NT2/D1 (cell line): ENCODE results near the gene AKAP5.

Experiments used
- DNase-seq: peaks from one replicate; pipeline ENCODE4 v3.0.0-alpha.2; 2011; ENCODE audit warnings: low read depth, low spot score
- H3K27me3 ChIP-seq: 2 replicates; pipeline ENCODE4 v1.6.0; 2011; ENCODE audit warnings: mild to moderate bottlenecking; ENCODE audit not compliant: insufficient read length, insufficient read depth
- H3K36me3 ChIP-seq: 2 replicates; pipeline ENCODE4 v1.6.1; 2011; ENCODE audit warnings: mild to moderate bottlenecking, low read length, mixed read lengths; ENCODE audit not compliant: insufficient read depth, insufficient read length
- H3K4me1 ChIP-seq: 2 replicates; pipeline ENCODE4 v1.5.1; 2011; ENCODE audit not compliant: insufficient read depth, insufficient read length
- H3K4me3 ChIP-seq: 2 replicates; pipeline ENCODE4 v1.5.1; 2011; ENCODE audit warnings: low read depth; ENCODE audit not compliant: insufficient read length
- H3K9ac ChIP-seq: 2 replicates; pipeline ENCODE4 v1.6.0; 2011; ENCODE audit warnings: low read depth; ENCODE audit not compliant: insufficient read length
- H3K9me3 ChIP-seq: 2 replicates; pipeline ENCODE4 v1.5.1; 2011; ENCODE audit warnings: mild to moderate bottlenecking, low read length; ENCODE audit not compliant: insufficient read depth
- SUZ12 ChIP-seq: IDR thresholded peaks from 2 replicates; pipeline ENCODE4 v1.6.1; 2011; ENCODE audit not compliant: insufficient read length, insufficient read depth; ENCODE audit errors: extremely low read depth
- YY1 ChIP-seq: IDR thresholded peaks from 2 replicates; pipeline ENCODE4 v1.6.1; 2011; ENCODE audit not compliant: insufficient read length, insufficient read depth
- ZNF274 ChIP-seq: IDR thresholded peaks from 2 replicates; pipeline ENCODE4 v1.6.1; 2011; ENCODE audit warnings: mild to moderate bottlenecking, low read depth, low read length

The AKAP5 gene

DNA sequence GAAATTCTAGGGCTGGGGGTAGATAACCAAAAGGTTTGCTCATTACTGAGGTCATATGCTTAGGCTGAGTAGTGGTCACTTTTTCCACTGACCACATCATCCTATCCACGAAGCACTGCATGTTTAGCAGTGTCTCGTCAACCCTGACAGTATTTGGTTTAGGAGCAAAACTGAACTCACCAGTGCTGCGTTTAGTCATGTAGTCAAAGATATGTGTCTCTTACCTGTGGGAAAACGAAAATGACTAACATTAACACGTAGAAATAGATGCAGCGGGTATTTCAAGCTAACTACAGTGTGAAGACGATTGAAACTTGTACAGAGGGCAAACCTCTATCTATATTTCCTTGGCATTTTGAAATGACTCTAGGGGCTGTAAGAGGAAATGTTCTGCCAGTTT, 42.5 kb upstream of the AKAP5 start:
- H3K36me3 ChIP-seq = peaks cover 88% of the 10 kb centered on the region
- no peaks in the 10 kb centered on the region for H3K9me3 ChIP-seq
- no peak for DNase-seq
- no peaks in the 10 kb centered on the region for H3K4me1 ChIP-seq
- no peak overlapping the region for H3K4me3 ChIP-seq
- no peaks in the 10 kb centered on the region for H3K27me3 ChIP-seq
- no peak overlapping the region for H3K9ac ChIP-seq
- TF ChIP-seq YY1 = no peak
- no peak for TF ChIP-seq ZNF274
- no peak for TF ChIP-seq SUZ12

GRCh38 chr14:64423987-64424386, 41.3 kb upstream of the AKAP5 start:
- no peak for TF ChIP-seq YY1
- Histone ChIP-seq H3K4me1 (no peaks in the 10 kb centered on the region), H3K27me3 (no peaks in the 10 kb centered on the region), H3K9me3 (no peaks in the 10 kb centered on the region), H3K4me3 (no peak overlapping the region), H3K36me3 (peaks cover 85% of the 10 kb centered on the region), H3K9ac (no peak overlapping the region)
- DNase-seq = no peak

- H3K9me3 ChIP-seq = no peaks in the 10 kb centered on the region
- DNase-seq = no peak
- H3K9ac ChIP-seq = no peak overlapping the region
- TF ChIP-seq YY1 = no peak
- no peak for TF ChIP-seq ZNF274
- no peak for TF ChIP-seq SUZ12
- no peak overlapping the region for H3K4me3 ChIP-seq
- H3K4me1 ChIP-seq = no peaks in the 10 kb centered on the region
- H3K27me3 ChIP-seq = no peaks in the 10 kb centered on the region
- peaks cover 89% of the 10 kb centered on the region for H3K36me3 ChIP-seq
Measured at GRCh38 chr14:64434528-64434927, 30.8 kb upstream of the AKAP5 start.

GRCh38 chr14:64438181-64438841, 27.0 kb upstream of the AKAP5 start:
- Histone ChIP-seq H3K27me3 (no peaks in the 10 kb centered on the region), H3K4me3 (no peak overlapping the region), H3K9me3 (no peaks in the 10 kb centered on the region), H3K36me3 (peaks cover 84% of the 10 kb centered on the region), H3K4me1 (no peaks in the 10 kb centered on the region), H3K9ac (no peak overlapping the region)
- DNase-seq = no peak
- no peak for TF ChIP-seq SUZ12
- TF ChIP-seq YY1 = no peak
- TF ChIP-seq ZNF274 = no peak

DNA sequence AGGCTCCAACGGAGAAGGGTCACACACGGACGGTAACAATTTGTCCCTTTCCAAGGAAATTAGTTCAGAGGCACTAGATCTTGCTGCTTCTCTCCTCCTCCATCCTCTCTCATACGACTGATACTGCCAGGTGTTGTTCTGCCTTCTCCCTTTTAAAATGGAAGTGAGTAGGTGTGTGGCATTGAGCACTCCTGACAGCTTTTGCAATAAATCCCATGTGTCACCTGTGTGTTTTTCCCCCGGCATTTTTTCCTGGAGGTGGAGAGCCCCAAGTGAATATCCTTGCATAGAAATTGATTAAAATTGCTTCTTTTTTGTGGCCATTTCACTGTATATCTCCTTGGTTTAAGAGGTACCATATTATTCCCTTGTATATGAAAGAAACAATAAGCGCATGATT, 26.2 kb upstream of the AKAP5 start:
- Histone ChIP-seq H3K36me3 (peaks cover 84% of the 10 kb centered on the region), H3K9ac (no peak overlapping the region), H3K4me1 (no peaks in the 10 kb centered on the region), H3K4me3 (no peak overlapping the region), H3K27me3 (no peaks in the 10 kb centered on the region), H3K9me3 (no peaks in the 10 kb centered on the region)
- DNase-seq = no peak
- no peak for TF ChIP-seq ZNF274
- TF ChIP-seq YY1 = no peak
- no peak for TF ChIP-seq SUZ12

GRCh38 chr14:64440494-64440893, 24.8 kb upstream of the AKAP5 start:
- H3K27me3 ChIP-seq = no peaks in the 10 kb centered on the region
- H3K4me3 ChIP-seq = no peak overlapping the region
- H3K36me3 ChIP-seq = peaks cover 87% of the 10 kb centered on the region
- DNase-seq = no peak
- H3K9me3 ChIP-seq = no peaks in the 10 kb centered on the region
- no peaks in the 10 kb centered on the region for H3K4me1 ChIP-seq
- TF ChIP-seq SUZ12 (no peak), YY1 (no peak), ZNF274 (no peak)
- H3K9ac ChIP-seq = no peak overlapping the region

- no peaks in the 10 kb centered on the region for H3K27me3 ChIP-seq
- peaks cover 75% of the 10 kb centered on the region for H3K36me3 ChIP-seq
- no peaks in the 10 kb centered on the region for H3K9me3 ChIP-seq
- no peak overlapping the region for H3K9ac ChIP-seq
- DNase-seq = no peak
- no peak overlapping the region for H3K4me3 ChIP-seq
- TF ChIP-seq SUZ12 (no peak), YY1 (no peak), ZNF274 (no peak)
- no peaks in the 10 kb centered on the region for H3K4me1 ChIP-seq
Measured at GRCh38 chr14:64442300-64442988, 22.9 kb upstream of the AKAP5 start.
